Stimulated activated CD8-positive, alpha-beta memory T cell treated with anti-CD3 and anti-CD28 coated beads, Interleukin-4, amount 100 ng/mL, for 24 hours (primary cell): ENCODE data around the gene PXDN.
"Not testable (repeated sequence)": the region's sequence is repeated elsewhere in the genome, so short reads cannot be mapped to it uniquely, and the experiment has no call there.

Experiments used
- DNase-seq: peaks from one replicate; pipeline ENCODE4 v3.0.0-alpha.2; 2020; ENCODE audit warnings: low read depth

Gene PXDN

GRCh38 chr2:1740716-1741589 is 3.4 kb downstream of the PXDN start:
- no peak for DNase-seq

DNA sequence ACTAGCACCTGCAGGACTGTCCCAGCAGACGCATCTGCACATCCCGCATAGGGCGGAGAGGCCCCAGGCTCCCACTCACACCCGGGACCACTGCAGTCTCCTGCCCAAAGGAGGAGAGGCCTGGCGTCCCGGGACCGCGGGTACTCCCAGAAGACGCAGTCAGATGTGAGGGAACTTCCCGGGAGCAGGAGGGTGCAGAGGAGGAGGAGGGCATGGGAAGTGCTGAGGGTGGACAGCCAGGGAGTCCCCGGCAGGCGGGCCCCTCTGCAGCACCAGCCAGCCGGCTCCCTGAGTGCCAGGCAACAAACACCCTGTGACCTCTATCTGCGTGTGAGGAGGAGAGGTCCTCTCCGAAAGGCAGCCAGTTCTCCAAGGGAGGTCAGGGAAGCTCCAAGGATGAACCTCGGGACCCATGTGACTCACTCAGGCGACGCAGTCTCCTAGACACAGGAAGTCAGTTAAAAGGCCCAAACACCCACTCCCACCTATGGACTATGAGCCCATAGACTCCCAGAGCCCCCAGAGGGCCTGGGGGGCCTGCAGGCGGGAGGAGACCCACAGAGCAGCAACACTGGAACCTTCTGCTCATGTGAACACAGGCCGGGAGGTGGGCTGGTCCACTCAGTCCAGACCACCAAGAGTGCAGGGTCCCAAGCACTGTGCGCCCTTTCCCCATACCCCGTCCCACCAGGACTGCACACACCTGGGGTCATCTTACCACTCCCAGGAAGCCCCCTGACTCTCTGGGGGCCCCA is 4.2 kb downstream of the PXDN start:
- no peak for DNase-seq

DNA sequence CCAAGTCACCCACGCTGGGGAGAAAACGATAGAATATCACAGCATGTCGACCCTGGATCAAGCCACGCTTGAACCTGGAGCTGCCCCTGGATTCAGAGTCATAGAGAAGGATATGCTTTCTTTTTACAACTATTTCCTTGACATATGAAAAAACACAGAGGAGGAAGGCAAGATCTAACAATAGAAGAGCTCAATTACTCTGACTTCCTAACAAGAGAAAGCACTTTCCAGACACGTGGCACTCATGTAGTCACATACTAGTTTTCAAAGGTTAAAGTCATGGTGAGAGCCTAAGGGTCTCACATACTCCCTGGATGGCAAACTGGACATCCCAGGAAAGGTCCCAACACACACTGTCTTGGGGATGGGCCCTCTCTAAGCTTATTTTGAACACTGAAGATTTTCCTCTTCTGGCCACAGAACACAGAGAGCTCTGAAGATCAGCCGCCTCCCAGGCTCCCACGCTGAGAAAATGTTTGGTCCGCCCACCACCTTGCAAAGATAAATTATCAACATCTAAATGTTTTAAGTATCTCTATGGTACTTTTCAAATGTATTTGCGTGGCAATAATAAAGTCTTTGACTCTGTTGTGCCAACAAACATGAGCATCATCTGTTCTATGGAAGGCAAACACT is 4.9 kb downstream of the PXDN start:
- no peak for DNase-seq

GRCh38 chr2:1738646-1739302 is 5.5 kb downstream of the PXDN start:
- DNase-seq = no peak

DNA sequence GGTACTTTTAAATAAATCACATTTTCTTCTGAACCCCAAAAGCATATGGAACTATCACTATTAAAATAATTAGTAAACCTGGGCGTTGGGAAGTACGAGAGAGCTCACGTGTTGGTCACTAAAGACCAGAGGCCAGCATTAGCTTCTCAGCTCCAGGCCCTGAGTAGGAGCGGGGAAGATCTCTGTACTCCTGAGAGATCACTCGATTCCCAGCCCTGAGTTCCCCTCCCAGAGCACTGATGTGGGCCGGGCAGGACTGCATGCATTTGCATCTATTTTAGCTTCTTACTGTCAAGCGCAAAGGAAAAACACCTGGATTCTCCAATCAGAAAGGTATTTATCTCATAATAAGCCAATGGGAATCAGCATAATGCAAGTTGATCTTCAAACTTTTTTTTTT is 6.2 kb downstream of the PXDN start:
- DNase-seq = no peak

DNA sequence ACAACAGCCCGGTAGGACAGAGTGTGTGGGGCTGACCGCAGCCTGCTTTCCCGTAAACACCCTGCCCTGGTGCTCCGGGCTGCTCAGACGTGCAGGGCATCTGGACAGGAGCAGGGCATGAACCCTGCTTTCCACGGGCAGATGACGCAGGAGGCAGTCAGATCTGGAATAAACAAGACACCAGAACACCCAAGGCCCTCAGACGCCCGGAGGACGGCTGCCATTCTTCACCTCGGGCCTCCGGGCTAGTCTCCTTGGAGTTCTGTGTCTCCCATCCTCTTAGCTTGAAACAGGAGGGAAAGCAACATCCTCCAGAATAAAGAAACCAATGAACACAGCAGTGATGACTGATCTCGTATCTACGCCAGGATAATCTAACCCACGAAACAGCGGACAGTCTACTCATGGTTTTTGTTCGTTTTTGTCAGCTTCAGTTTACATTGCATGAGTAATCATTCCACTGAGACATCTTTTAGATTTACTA is 7.3 kb downstream of the PXDN start:
- DNase-seq = no peak

DNA sequence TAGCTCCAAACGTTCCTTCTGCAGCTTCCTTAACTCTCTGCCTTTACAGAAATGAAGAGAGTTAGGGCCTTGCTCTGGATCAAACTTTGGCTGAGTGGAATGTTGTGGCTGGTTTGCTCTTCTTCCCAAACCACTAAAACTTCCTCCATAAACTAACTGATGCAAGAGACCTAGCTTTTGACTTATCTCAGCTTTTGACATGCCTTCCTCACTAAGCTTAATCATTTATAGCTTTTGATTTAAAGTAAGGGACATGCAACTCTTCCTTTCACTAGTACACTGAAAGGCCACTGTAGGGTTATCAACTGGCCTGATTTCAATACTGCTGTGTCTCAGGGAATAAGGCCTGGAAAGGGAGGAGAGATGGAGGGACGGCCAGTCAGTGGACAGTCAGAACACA is 8.3 kb downstream of the PXDN start:
- no peak for DNase-seq

GRCh38 chr2:1733298-1733697 is 11.0 kb downstream of the PXDN start:
- not testable (repeated sequence) for DNase-seq

- no peak for DNase-seq
Measured at GRCh38 chr2:1731963-1732768, 12.1 kb downstream of the PXDN start.

GRCh38 chr2:1731447-1731962 is 12.8 kb downstream of the PXDN start:
- no peak for DNase-seq

DNA sequence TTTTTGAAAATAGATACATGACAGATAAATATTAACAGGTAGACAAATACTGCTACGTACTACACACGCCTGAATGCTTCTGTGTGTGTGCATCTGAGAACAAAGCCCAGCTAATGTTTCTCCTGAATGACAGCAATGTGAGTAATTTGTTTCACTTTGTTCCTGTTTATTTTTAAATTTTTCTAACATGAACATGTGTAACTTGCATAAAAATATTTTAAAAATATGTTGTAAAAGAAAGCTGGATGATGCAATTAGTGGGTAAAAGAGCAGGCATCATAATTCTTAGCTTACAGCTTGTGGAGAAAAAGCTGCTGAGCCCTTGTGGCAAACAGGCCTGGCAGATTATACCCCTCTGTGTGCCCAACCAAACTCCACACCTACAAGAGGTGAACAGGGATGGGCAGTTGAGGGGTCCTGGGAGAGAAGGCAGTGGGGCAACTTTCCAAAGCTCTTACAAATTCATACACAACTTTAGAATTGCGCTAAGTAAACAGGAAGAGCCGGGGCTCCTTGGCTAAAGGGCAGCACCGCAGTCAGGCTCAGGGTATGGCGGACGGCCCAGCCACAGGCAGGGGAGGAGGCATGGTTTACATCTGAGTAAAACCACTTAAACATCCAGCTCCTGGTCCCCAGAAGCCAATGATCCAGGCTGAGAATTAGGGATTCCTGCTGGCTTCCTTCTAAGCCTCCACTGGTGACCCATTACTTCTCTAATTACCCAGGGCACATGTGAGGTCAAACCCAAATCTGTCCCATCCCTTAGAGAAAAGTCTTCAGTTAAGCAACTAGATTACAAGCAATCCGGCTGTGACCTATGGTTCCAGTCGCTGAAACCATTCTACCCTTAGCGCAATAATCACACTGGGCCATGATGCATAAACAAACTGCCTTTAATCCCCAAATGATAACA is 14.0 kb downstream of the PXDN start:
- DNase-seq = no peak

- DNase-seq = no peak
Measured at GRCh38 chr2:1729242-1729641, 15.1 kb downstream of the PXDN start.

DNA sequence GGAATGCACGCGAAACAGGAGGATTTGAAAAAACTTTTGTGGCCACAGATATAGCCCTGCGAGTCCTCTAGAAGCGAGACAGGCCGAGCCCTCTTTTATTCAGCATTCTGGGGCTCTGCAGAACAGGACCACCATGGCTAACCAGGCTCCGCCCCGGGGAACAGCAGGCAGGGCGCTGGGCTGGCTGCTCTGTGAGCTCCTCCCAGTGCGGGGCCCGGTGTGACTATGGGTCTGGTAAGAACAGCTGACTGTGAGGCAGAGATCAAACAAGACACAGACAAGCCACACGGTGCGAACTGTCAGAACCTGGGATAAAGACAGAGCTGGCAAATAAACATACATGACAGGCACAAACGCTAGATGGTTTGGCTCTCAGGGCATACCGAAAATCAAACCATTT is 15.5 kb downstream of the PXDN start:
- DNase-seq = no peak

DNA sequence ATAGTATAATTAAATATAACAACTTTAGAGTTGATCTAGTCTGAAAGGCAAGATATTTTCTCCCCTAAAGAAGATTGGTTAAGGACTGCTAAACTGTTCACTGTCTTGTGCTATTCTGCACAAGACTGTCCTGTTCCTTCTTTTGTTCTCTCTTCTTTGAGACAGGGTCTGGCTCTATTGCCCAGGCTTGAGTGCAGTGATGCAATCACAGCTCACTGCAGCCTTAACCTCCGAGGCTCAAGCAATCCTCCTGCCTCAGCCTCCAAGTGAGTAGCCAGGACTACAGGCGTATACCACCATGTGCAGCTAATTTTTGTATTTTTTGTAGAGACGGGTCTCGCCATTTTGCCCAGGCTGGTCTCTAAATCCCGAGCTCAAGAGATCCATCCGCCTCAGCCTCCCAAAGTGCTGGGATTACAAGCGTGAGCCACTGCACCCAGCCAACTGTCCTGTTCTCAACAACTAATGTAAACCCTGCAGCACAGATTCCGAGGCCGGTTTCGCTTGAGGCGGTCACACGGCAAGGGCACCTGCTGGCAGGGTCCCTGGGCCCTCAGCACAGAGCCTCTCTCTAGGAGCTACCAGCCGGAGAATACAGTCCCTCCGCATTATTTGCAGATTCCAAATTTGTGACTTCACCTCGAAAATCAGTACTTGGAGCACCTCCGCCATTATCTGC is 16.4 kb downstream of the PXDN start:
- no peak for DNase-seq

- DNase-seq = no peak
Measured at GRCh38 chr2:1727101-1727771, 17.1 kb downstream of the PXDN start.

- no peak for DNase-seq
Measured at GRCh38 chr2:1726558-1726957, 17.8 kb downstream of the PXDN start.

- DNase-seq = not testable (repeated sequence)
Measured at GRCh38 chr2:1724351-1724750, 20.0 kb downstream of the PXDN start.

DNA sequence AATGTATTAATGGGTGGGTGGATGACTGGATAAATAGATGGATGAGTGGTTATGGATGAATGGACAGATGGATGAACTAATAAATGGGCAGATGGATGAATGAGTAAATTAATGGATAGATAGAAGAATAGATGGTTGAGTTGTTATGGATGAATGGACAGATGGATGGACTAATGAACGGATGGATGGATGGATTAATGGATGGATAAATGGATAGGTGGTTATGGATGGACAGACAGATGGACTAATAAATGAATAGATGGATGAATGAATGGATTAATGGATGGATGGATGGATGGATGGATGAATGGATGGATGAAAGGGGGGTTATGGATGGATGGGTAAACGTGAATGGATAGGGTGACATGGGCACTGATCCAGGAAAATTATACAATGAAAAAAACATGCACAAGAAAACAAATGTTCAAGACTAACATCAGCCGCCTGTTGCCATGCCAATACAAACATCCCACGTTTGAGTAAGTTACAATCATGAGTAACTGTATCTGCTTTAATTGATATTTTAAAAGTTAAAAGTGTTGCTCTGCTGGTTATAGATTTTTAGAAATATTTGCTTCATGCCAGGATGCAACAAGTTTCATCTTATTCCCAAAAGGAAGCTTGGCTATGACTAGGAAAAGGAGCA is 20.8 kb downstream of the PXDN start:
- no peak for DNase-seq
